ENCODE results near the gene LRMDA.

Gene LRMDA

DNA sequence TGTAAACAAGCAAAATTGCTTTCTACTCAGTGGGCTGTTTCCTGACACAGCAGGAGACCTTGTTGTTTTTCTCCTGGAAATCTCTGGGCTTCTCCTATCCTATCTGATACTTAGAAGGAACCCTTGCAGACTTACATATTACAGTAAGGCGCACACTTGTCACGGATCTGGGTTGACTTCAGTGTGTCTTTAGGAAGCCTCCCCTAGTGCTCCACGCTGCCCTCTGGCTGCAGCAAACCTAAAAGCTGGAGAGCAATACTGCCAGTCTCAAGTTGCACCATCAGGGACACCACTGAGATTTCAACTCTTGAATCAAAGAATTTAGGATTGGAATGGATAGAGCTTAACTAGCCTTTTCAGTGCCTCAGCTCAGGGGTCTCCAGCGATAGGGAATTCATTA lies 495.3 kb downstream of the LRMDA start:
- TF ChIP-seq, protein P1, sequence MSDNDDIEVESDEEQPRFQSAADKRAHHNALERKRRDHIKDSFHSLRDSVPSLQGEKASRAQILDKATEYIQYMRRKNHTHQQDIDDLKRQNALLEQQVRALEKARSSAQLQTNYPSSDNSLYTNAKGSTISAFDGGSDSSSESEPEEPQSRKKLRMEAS (IDR thresholded peaks at IDR 0.05): no peak
- TF ChIP-seq TEAD4 (IDR thresholded peaks at IDR 0.05): no peak
- no peak for TF ChIP-seq EGR1 (IDR thresholded peaks at IDR 0.05)
- no peak for TF ChIP-seq ZBTB7A (IDR thresholded peaks at IDR 0.05; ENCODE audit: low read depth)
- TF ChIP-seq EP300 (IDR thresholded peaks at IDR 0.05; ENCODE audit: borderline replicate concordance): no peak
- TF ChIP-seq RAD21 (IDR thresholded peaks at IDR 0.05; ENCODE audit: low read depth): no peak
- TF ChIP-seq, protein P2, sequence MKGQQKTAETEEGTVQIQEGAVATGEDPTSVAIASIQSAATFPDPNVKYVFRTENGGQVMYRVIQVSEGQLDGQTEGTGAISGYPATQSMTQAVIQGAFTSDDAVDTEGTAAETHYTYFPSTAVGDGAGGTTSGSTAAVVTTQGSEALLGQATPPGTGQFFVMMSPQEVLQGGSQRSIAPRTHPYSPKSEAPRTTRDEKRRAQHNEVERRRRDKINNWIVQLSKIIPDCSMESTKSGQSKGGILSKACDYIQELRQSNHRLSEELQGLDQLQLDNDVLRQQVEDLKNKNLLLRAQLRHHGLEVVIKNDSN (IDR thresholded peaks at IDR 0.05): no peak
- TF ChIP-seq, protein P3, sequence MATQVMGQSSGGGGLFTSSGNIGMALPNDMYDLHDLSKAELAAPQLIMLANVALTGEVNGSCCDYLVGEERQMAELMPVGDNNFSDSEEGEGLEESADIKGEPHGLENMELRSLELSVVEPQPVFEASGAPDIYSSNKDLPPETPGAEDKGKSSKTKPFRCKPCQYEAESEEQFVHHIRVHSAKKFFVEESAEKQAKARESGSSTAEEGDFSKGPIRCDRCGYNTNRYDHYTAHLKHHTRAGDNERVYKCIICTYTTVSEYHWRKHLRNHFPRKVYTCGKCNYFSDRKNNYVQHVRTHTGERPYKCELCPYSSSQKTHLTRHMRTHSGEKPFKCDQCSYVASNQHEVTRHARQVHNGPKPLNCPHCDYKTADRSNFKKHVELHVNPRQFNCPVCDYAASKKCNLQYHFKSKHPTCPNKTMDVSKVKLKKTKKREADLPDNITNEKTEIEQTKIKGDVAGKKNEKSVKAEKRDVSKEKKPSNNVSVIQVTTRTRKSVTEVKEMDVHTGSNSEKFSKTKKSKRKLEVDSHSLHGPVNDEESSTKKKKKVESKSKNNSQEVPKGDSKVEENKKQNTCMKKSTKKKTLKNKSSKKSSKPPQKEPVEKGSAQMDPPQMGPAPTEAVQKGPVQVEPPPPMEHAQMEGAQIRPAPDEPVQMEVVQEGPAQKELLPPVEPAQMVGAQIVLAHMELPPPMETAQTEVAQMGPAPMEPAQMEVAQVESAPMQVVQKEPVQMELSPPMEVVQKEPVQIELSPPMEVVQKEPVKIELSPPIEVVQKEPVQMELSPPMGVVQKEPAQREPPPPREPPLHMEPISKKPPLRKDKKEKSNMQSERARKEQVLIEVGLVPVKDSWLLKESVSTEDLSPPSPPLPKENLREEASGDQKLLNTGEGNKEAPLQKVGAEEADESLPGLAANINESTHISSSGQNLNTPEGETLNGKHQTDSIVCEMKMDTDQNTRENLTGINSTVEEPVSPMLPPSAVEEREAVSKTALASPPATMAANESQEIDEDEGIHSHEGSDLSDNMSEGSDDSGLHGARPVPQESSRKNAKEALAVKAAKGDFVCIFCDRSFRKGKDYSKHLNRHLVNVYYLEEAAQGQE (IDR thresholded peaks at IDR 0.05; ENCODE audit: low read depth): no peak
- no peak for TF ChIP-seq FOXM1 (IDR thresholded peaks at IDR 0.05; ENCODE audit: borderline replicate concordance, low read depth)
- TF ChIP-seq NFIC (IDR thresholded peaks at IDR 0.05): no peak
- no peak for TF ChIP-seq TCF12 (IDR thresholded peaks at IDR 0.05; ENCODE audit: low read depth)
- TF ChIP-seq CEBPB (IDR thresholded peaks at IDR 0.05): no peak
- no peak for TF ChIP-seq CREB1 (IDR thresholded peaks at IDR 0.05; ENCODE audit: low read depth)
- no peak for TF ChIP-seq YY1 (IDR thresholded peaks at IDR 0.05; ENCODE audit: low read depth)
- TF ChIP-seq TAF1 (IDR thresholded peaks at IDR 0.05; ENCODE audit: low read depth): no peak

DNA sequence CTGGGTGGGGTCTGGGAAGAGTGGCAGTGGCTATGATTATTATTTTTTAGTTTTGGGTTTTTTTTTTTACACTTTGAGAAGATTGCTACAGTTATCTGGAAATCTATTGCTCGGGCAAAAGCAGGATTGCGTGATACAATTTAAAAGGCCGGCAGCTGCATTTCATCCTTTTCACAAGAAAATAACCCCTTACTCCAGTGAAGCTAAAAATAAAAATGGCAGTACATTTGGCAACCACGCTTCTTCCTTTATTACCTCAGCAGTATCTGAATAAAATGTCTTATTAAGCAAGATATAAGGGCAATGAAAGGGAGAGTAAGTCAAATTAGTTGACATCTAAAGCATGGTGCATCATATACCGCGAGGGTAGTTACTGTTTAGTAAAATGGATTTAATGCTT lies 496.8 kb downstream of the LRMDA start:
- TF ChIP-seq CEBPB (IDR thresholded peaks at IDR 0.05) (no peak), NFIC (IDR thresholded peaks at IDR 0.05) (no peak), RAD21 (IDR thresholded peaks at IDR 0.05; ENCODE audit: low read depth) (no peak), YY1 (IDR thresholded peaks at IDR 0.05; ENCODE audit: low read depth) (no peak), EGR1 (IDR thresholded peaks at IDR 0.05) (no peak)

DNA sequence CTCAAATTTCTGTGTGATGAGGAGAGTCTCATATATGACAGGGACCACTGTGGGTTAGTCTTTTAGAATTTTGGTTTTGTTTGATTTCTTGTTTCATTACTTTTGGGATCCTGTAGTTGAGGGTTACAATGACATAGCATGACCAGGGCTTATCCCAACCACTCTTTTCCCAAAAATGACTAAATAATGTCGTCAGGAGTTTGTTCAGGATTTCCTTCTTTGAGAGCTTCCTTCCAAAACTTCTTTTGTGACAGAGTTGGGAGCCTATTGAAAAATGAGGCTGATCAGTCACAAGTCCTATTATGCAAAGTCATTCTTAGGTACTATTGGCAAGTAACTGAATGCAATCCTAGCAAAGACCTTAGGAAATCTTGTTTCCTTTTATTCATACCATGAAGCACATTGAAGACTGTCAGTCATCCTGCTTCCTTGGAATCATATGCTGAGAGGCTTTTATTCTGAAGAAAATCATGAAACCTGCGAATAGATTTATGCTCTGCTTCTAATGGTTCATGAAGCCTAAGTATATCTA lies 498.3 kb downstream of the LRMDA start:
- TF ChIP-seq, protein P1 (IDR thresholded peaks at IDR 0.05): no peak
- TF ChIP-seq YY1 (IDR thresholded peaks at IDR 0.05; ENCODE audit: low read depth) (no peak), EP300 (IDR thresholded peaks at IDR 0.05; ENCODE audit: borderline replicate concordance) (no peak), CEBPB (IDR thresholded peaks at IDR 0.05) (no peak), FOXM1 (IDR thresholded peaks at IDR 0.05; ENCODE audit: borderline replicate concordance, low read depth) (no peak), TAF1 (IDR thresholded peaks at IDR 0.05; ENCODE audit: low read depth) (no peak), ZBTB7A (IDR thresholded peaks at IDR 0.05; ENCODE audit: low read depth) (no peak), NFIC (IDR thresholded peaks at IDR 0.05) (no peak), TEAD4 (IDR thresholded peaks at IDR 0.05) (no peak), RAD21 (IDR thresholded peaks at IDR 0.05; ENCODE audit: low read depth) (no peak), TCF12 (IDR thresholded peaks at IDR 0.05; ENCODE audit: low read depth) (no peak), CREB1 (IDR thresholded peaks at IDR 0.05; ENCODE audit: low read depth) (no peak), EGR1 (IDR thresholded peaks at IDR 0.05) (no peak)
- TF ChIP-seq, protein P2 (IDR thresholded peaks at IDR 0.05): no peak
- TF ChIP-seq, protein P3 (IDR thresholded peaks at IDR 0.05; ENCODE audit: low read depth): no peak

DNA sequence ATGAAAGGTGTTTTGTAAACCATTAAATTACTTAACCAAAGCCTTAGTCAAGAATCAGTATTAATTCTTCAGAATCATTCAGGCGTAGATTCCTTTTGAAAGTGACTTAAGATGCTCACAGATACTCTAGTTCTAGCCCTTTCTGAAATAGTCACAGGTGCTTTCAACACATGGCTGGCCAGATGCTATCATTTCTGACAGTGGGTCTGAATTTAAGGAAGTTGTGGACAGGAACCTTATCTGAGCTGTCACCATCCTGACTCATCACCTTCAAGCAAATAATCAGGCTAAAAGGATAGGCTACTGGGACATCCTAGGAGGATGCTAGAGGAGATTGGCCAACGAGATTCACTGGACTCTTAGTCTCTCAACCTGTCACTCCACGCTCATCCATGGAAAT lies 501.5 kb downstream of the LRMDA start:
- TF ChIP-seq CEBPB (IDR thresholded peaks at IDR 0.05): no peak
- TF ChIP-seq TCF12 (IDR thresholded peaks at IDR 0.05; ENCODE audit: low read depth): no peak
- no peak for TF ChIP-seq YY1 (IDR thresholded peaks at IDR 0.05; ENCODE audit: low read depth)
- no peak for TF ChIP-seq NFIC (IDR thresholded peaks at IDR 0.05)
- TF ChIP-seq, protein P2 (IDR thresholded peaks at IDR 0.05): no peak
- TF ChIP-seq RAD21 (IDR thresholded peaks at IDR 0.05; ENCODE audit: low read depth): no peak
- no peak for TF ChIP-seq EP300 (IDR thresholded peaks at IDR 0.05; ENCODE audit: borderline replicate concordance)
- TF ChIP-seq, protein P3 (IDR thresholded peaks at IDR 0.05; ENCODE audit: low read depth): no peak
- no peak for TF ChIP-seq TEAD4 (IDR thresholded peaks at IDR 0.05)
- no peak for TF ChIP-seq EGR1 (IDR thresholded peaks at IDR 0.05)

Data from Ishikawa (cell line).